Ishikawa (cell line): Measurements from ENCODE around the gene CRTC1.
A peak's percentile ranks its signal among the peaks of the same experiment; 100 is the strongest.

Experiments used
- CEBPB ChIP-seq: IDR thresholded peaks from 2 replicates; pipeline ENCODE4 v1.6.1; 2012
- CREB1 ChIP-seq: IDR thresholded peaks from 2 replicates; pipeline ENCODE4 v1.6.1; 2012; ENCODE audit warnings: low read depth
- EGR1 ChIP-seq: IDR thresholded peaks from 2 replicates; pipeline ENCODE4 v1.6.1; 2012
- EP300 ChIP-seq: IDR thresholded peaks from 2 replicates; pipeline ENCODE4 v1.6.1; 2012; ENCODE audit warnings: borderline replicate concordance
- FOXM1 ChIP-seq: IDR thresholded peaks from 2 replicates; pipeline ENCODE4 v1.6.1; 2012; ENCODE audit warnings: low read depth, borderline replicate concordance
- MAX ChIP-seq: IDR thresholded peaks from 2 replicates; pipeline ENCODE4 v1.6.1; 2012
- NFIC ChIP-seq: IDR thresholded peaks from 2 replicates; pipeline ENCODE4 v1.6.1; 2012
- RAD21 ChIP-seq: IDR thresholded peaks from 2 replicates; pipeline ENCODE4 v1.6.1; 2012; ENCODE audit warnings: low read depth
- REST ChIP-seq: IDR thresholded peaks from 2 replicates; pipeline ENCODE4 v1.6.1; 2012; ENCODE audit warnings: low read depth, mild to moderate bottlenecking
- TAF1 ChIP-seq: IDR thresholded peaks from 2 replicates; pipeline ENCODE4 v1.6.1; 2012; ENCODE audit warnings: low read depth, mild to moderate bottlenecking
- TCF12 ChIP-seq: IDR thresholded peaks from 2 replicates; pipeline ENCODE4 v1.6.1; 2012; ENCODE audit warnings: low read depth
- TEAD4 ChIP-seq: IDR thresholded peaks from 2 replicates; pipeline ENCODE4 v1.6.1; 2012
- USF1 ChIP-seq: IDR thresholded peaks from 2 replicates; pipeline ENCODE4 v1.6.1; 2012
- YY1 ChIP-seq: IDR thresholded peaks from 2 replicates; pipeline ENCODE4 v1.6.1; 2012; ENCODE audit warnings: low read depth
- ZBTB7A ChIP-seq: IDR thresholded peaks from 2 replicates; pipeline ENCODE4 v1.6.1; 2012; ENCODE audit warnings: low read depth

Gene CRTC1

GRCh38 chr19:18762125-18763023, 78.9 kb downstream of the CRTC1 start:
- TF ChIP-seq TCF12: peak; percentile 98
- TF ChIP-seq EP300: peak; percentile 95
- TF ChIP-seq FOXM1: peak; percentile 87; the same call in 1 of the 2 replicates
- TF ChIP-seq YY1: peak; percentile 63
- peak; percentile 44; the same call in 1 of the 2 replicates for TF ChIP-seq MAX
- TF ChIP-seq EGR1: no peak
- TF ChIP-seq REST: no peak
- TF ChIP-seq TAF1: peak; percentile 40; the same call in 1 of the 2 replicates
- TF ChIP-seq TEAD4: peak; percentile 86
- peak; percentile 22; the same call in 1 of the 2 replicates for TF ChIP-seq USF1
- TF ChIP-seq CEBPB: peak; percentile 59
- TF ChIP-seq NFIC: peak; percentile 99
- TF ChIP-seq ZBTB7A: no peak
- peak; percentile 31; the same call in 1 of the 2 replicates for TF ChIP-seq RAD21
- no peak for TF ChIP-seq CREB1

- no peak for TF ChIP-seq ZBTB7A
- peak; percentile 88 for TF ChIP-seq FOXM1
- 0 out of 2 replicates have a peak, but pooled peaks have one; percentile 37 for TF ChIP-seq YY1
- peak; percentile 93 for TF ChIP-seq EGR1
- no peak for TF ChIP-seq CREB1
- TF ChIP-seq RAD21: peak; percentile 1; the same call in 1 of the 2 replicates
- TF ChIP-seq USF1: 0 out of 2 replicates have a peak, but pooled peaks have one; percentile 6
- TF ChIP-seq TCF12: peak; percentile 99
- TF ChIP-seq EP300: peak; percentile 98
- peak; percentile 72 for TF ChIP-seq MAX
- no peak for TF ChIP-seq REST
- peak; percentile 81 for TF ChIP-seq TEAD4
- TF ChIP-seq NFIC: peak; percentile 97
Measured at GRCh38 chr19:18763674-18764590, 80.5 kb downstream of the CRTC1 start.

GRCh38 chr19:18764591-18765051, 81.1 kb downstream of the CRTC1 start:
- TF ChIP-seq EP300 (no peak), CREB1 (no peak), CEBPB (no peak), MAX (no peak; the same call in 1 of the 2 replicates), YY1 (no peak), FOXM1 (no peak), REST (no peak), USF1 (no peak), TAF1 (no peak), ZBTB7A (no peak), NFIC (no peak), TEAD4 (no peak), RAD21 (no peak), TCF12 (no peak), EGR1 (no peak)
